CD4-positive, alpha-beta T cell treated with Interleukin-4 for 4 hours (primary cell): ENCODE data around the gene PACSIN2.
A peak's percentile ranks its signal among the peaks of the same experiment; 100 is the strongest.

Experiments used
- DNase-seq: peaks from one replicate; pipeline ENCODE4 v3.0.0-alpha.2; 2020

PACSIN2 gene

DNA sequence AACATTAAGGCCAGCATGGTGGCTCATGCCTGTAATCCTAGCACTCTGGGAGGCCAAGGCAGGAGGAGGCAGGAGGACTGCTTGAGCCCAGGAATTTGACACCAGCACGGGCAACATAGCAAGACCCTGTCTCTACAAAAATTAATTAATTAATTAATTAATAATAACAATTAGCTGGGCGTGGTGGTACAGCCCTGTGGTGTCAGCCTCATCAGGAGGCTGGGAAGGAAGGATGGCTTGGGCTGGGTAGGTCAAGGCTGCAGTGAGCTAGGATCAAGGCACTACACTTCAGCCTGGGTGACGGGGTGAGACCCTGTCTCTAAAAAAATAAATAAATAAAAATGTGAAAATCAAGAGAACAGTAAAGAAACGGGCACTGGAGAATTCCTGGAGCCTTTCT, 159.2 kb downstream of the PACSIN2 start:
- DNase-seq: no peak

DNA sequence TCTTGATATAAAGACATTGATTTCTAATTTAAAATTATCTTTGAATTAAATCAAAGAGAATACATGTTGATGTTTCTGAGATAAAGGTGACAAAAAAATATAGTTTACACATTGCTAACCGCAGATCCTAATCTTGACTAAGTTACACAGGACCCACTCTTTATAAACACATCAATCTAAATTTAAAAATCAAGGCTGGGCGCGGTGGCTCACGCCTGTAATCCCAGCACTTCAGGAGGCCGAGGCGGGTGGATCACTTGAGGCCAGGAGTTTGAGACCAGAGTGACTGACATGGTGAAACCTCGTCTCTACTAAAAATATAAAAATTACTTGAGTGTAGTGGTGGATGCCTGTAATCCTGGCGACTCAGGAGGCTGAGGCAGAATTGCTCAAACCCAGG, 159.7 kb downstream of the PACSIN2 start:
- no peak for DNase-seq

DNA sequence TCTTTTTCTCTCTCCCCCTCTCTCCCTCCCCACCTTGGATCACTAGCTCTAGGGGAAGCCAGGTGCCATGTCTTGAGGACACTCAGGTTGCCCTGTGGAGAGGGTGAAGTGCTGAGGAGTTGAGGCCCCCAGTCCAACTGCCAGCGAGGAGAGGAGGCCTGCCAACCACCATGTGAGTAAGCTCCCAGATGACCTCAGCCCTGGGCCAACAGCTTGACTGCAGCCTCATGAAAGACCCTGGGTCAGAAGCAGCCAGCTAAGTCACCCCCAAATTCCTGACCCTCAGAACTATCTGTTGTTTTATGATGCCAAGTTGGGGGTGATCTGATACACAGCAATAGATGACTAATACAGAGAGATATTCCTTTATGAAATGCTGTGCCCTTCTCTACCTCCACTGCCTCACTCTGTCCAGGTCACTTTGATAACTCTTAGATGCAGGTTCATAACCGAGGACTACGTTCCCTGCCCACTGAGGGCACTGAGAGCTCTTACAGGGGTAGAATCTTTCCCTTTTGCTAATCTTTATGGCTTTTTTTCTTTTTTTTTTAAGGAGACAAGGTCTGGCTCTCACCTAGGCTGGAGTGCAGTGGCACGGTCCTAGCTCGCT, 165.9 kb downstream of the PACSIN2 start:
- DNase-seq: no peak

DNA sequence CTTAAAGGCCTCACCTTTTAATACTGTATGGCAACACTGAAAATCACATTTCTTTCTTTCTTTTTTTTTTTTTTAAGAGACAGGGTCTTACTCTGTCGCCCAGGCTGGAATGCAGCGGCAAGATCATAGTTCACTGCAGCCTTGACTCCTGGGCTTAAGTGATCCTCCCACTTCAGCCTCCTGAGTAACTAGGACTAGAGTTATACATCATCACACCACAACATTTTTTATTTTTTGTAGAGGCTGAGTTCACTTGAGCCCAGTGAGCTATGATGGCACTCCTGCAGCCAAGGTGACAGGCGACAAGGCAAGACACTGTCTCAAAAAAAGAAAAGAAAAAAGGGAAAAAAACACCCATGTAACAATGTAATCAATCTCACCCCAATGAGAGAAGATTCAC, 167.8 kb downstream of the PACSIN2 start:
- no peak for DNase-seq

DNA sequence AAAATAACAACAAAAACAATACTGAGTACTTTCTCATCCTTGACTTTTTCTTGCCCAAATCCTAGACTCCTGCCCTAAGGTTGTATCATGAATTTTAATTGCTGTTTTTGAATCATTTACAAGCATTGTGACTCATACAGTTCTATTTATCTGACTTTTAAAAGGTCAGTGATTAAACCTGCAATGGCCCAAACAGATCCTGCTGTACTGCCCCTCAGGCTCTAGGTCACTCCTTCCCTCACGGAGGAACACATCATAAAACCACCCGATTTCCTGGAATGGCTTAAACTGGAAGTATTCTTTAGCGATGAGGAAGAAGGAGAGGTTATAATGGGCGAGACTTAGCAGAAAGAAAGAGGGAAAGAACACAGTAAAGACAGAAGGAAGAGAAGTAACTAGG, 170.2 kb downstream of the PACSIN2 start:
- no peak for DNase-seq

DNA sequence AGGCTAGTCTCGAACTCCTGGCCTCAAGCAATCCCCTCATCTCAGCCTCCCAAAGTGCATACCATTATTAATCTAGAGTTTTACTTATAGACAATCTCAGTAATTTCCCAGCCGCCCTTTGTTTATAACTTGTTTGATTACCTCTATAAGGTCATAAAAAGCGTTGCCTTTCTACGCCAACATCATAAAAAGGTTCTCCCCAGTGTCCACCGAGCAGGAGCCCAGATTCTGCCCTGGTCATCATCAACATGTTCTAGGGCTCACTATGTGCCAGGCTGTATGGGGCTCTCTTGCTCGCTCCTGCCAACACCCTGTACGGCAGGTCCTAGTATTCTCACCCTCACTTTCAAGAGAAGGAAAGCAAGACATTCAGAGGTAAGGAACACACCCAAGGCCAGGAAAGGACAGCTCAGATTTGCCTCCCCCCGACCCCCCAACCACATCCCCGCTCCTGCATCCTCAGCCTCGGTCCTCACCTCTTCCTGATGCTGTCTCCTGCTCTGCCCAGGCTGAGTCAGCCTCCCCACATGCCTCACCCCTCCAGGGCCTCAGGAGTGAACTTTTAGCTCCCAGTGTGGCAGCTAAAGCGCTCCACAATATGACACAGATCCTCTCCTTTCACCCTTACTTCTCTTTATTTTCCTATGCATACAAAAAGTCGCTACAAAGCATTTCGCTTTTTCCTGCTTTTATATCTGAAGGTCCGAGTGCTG, 172.1 kb downstream of the PACSIN2 start:
- no peak for DNase-seq

DNA sequence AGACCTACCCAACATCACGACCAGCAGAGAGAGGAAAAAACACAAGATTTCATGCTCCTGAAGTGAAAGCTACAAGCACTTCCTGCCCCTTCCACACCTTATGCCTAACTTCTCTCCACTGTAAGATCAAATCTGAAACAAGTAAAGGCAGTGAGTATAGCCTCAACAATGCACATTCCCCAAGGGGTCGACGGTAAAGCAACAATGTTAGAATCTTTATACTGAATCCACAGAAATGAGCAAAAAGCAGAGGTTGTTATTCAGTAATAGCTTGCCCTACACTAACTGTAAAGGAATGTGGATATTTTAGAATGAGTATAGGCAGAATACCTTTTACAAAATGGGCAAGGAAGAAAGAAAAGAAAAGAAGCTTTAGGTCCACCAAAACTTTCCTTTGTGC, 173.5 kb downstream of the PACSIN2 start:
- no peak for DNase-seq

DNA sequence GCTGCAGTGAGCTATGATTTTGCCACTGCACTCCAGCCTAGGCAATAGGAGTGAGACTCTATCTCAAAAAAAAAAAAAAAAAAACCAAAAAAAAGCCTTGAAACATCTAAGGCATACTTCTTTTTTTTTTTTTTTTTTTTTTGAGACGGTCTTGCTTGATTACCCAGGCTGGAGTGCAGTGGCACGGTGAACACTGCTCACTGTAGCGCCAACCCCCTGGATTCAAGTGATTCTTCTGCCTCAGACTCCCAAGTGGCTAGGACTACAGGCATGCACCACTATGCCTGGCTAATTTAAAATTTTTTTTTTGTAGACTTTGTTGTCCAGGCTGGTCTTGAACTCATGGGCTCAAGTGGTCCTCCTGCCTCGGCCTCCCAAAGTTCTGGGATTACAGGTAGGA, 177.4 kb downstream of the PACSIN2 start:
- DNase-seq: no peak

DNA sequence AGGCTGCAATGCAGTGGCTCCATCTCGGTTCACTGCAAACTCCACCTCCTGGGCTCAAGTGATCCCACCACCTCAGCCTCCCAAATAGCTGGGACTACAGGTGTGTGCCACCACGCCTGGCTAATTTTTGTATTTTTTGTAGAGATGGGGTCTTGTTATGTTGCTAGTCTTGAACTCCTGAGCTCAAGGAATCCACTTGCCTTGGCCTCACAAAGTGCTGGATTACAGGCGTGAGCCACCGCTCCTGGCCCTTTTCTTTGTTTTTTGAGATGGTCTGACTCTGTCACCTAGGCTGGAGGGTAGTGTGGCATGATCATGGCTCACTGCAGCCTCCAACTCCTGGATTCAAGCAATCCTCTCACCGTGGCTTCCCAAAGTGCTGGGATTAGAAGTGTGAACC, 178.9 kb downstream of the PACSIN2 start:
- DNase-seq: no peak

DNA sequence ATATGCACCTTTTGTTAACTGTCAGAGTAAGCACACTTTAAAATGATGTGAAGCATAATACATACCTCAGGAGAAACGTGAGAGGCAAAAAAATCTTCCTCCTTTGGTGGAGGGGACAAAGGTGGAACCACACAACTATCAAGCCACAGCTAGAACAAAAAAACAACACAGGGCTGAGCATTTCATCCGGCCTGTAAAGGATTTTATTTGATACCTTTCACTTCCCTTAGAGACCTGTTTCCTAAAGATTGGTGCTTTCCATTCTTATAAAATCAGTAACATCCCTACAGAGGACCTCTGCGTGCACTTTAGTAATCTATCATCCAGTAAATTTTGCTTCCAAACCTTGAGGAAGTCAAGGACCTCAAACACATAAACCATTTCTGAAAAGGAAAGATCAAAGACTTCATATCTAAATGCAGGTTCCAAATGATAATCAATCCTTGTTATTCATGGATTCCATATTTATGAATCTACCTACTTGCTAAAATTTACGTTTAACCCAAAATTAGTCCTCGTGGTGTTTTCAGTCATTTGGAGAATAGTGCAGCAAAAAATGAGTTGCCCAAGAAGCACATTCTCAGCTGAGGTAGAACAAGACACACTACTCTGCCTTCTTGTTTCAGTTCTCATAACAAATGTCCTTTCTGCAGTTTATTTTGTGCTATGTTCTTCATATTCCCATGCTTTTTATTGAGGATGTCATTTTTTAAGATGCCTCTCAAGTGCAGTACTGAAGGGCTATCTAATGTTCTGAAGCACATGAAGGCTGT, 180.6 kb downstream of the PACSIN2 start:
- no peak for DNase-seq

DNA sequence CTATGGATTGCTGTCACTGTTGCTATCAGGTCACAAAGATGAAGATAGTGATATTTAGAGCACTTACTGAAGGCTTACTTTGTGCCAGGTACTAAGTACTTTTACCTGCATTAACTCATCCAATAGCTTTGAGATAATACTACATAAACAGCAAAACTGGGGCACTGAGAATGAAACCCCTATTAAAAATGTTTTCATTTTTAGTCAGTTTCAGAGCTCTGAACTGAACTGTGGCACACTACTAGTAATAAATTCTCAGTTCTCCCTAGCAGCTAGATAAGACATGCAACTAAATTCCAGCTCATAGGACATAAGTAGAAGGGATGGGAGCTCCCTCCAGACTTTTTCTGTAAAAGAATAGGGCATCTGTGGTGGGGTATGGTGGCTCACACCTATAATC, 181.8 kb downstream of the PACSIN2 start:
- DNase-seq: no peak

DNA sequence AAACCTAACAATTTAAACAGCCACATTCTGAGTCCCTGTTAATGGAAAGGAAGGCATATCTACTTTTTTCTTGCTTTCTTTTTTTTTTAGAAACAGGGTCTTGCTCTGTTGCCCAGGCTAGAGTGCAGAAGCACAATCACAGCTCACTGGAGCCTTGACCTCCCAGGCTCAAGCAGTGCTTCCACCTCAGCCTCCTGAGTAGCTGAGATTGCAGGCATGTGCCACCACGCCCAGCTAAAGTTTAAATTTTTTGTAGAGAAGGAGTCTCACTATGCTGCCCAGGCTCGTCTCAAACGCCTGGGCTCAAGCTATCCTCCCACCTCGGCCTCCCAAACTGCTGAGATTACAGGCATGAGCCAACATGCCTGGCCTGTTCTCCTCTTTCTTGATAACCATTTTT, 183.2 kb downstream of the PACSIN2 start:
- DNase-seq: no peak

DNA sequence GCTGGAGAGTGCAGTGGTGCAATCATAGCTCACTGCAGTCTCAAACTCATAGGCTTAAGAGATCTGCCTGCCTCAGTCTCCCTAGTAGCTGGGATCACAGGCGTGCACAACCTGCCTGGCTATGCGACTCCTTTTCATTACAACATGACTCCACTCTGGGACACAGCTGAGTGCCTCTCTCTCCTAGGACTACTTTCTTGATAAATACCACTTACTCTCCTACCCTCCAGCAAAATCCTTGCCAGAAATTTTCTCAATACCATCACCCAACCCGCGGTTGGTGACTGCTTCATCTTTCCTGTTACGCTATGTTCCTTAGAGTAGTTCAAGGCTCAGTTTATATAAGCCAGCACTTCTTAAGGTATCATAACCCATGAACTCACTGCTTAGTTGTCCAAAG, 184.8 kb downstream of the PACSIN2 start:
- DNase-seq: no peak

DNA sequence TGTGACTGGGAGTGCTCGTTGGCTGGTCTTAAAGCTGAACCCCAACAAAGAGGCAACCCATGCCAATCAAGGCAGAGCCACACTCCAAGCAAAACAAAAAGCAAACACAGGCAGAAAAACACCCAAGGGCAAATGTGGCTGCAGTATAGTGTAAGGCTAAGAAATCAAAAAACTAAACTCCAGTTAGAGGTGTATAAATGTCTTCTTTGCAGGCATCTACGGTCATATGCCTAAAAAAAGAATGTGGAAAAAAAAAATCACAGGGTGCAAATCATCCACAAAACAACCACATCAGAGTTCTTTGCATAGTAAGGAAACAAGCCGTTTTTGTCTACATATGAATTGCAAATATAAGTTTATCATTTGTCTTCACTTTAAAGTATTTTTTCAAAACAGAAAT, 185.6 kb downstream of the PACSIN2 start:
- no peak for DNase-seq

DNA sequence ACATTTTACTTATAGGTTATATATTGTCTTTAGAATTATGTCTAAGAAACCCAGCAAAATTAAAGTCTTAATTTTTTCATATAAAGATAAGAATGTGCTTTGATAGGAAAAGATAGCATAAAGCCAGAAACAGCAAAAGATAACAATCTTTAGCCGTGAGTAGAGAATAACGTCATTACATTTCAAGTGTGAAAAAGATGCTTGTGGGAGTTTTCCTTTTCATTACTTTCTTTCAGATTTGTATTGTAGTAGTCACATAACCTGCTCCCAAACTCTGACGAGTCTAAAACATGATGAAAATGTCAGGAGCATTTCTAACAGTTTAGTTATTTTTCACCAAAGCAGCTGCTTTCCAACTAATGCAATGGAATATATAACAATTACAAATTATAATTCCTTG, 189.2 kb downstream of the PACSIN2 start:
- no peak for DNase-seq

DNA sequence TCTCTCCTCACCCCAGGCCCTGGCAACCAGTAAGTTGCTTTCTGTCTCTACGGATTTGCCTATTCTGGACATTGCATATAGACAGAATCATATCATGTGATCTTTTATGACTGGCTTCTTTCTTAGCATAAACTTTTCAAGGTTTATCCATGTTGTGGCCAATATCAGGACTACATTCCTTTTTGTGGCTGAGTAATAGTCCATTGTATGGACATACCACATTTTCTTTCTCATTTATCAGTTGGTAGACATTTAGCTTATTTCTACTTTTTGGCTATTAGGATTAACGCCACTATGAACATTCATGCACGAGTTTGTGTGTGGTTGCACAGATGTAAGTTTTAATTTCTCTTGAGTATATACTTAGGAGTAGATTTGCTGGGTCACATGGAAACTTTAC, 193.6 kb downstream of the PACSIN2 start:
- no peak for DNase-seq

DNA sequence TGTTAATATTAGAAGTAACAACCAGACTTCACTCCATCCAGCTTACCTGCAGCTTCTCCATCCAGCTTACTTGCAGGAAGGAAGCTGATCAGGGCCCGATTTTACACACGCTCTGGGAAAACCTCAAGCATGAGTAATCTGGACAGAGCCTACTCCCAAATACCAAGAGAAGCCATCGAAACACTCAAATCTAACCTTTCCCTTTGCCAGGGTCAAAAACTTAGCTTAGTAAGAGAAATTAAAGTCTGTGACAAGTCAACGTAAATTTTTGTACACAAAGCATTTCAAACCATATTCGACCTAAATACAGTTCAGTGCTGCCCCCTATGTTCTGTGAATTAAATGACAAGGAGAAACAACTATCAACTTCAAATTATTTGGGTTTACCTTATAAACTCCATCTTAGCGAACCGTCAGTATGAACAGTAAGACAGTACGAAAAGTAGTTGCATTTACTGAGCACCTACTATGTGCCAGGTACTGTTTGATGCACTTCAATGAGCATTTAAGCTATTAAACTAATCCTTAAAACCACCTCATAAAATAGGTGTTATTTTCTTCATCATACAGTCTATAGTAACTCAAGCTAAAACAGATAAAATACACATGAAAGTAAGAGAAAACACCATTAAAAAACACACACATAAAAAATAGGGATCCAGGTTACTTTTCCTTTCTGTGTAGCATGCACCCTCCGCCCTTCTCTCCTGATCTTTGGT, 194.7 kb downstream of the PACSIN2 start:
- peak; percentile 33 for DNase-seq
